IMR-90 (cell line): ENCODE results near the gene HSPA12A. TPM values are rescaled to one million over a fixed set of nuclear protein-coding genes. Genes with fewer than 3 reads are reported as not detected.
A peak's percentile ranks its signal among the peaks of the same experiment; 100 is the strongest.

Experiments
- ATAC-seq: fragments of 200-7000 bp; cut with Tn5 transposase; 2 replicates; pipeline ENCODE4 v1.9.1; 2020; ENCODE audit warnings: low read depth, mild to moderate bottlenecking, moderate library complexity
- BruUV-seq: library from RNA; stranded (reverse); fragments of 400-500 nt; replicated peaks from 2 replicates; lab custom pipeline; 2021; lab: Mats Ljungman, UMichigan
- CTCF ChIA-PET: fragments of 300-600 bp; formaldehyde crosslinking; extraction: SDS; loops from one replicate; lab custom pipeline; 2021; ENCODE audit warnings: antibody characterized with exemption; lab: Yijun Ruan, JAX
- POLR2A ChIA-PET: fragments of 300-600 bp; sonication (Branson Sonifier 250); formaldehyde crosslinking; loops from one replicate; lab custom pipeline; 2022; ENCODE audit warnings: antibody characterized with exemption; ENCODE audit not compliant: unreplicated experiment; lab: Charles Lee
- DNase-seq: peaks from one replicate; pipeline ENCODE4 v3.0.0; 2013
- H2AFZ ChIP-seq: replicated peaks from 2 replicates; pipeline ENCODE3; 2013; ENCODE audit warnings: low read length, mild to moderate bottlenecking; ENCODE audit not compliant: poor library complexity
- H2AK5ac ChIP-seq: 2 replicates; pipeline ENCODE4 v1.6.1; 2013; ENCODE audit warnings: low read depth, low read length, inconsistent platforms
- H2AK9ac ChIP-seq: replicated peaks from 2 replicates; pipeline ENCODE3; 2013; ENCODE audit warnings: mild to moderate bottlenecking, low read depth, low read length, moderate library complexity; ENCODE audit not compliant: poor library complexity
- H2BK120ac ChIP-seq: 2 replicates; pipeline ENCODE4 v1.6.1; 2013; ENCODE audit warnings: low read depth, low read length, inconsistent platforms
- H2BK15ac ChIP-seq: 3 replicates; pipeline ENCODE4 v1.6.1; 2013; ENCODE audit warnings: low read depth, low read length, inconsistent platforms
- H2BK20ac ChIP-seq: 2 replicates; pipeline ENCODE4 v1.6.1; 2013; ENCODE audit warnings: low read depth, mild to moderate bottlenecking, inconsistent platforms, low read length, moderate library complexity
- H2BK5ac ChIP-seq: 2 replicates; pipeline ENCODE4 v1.6.1; 2013; ENCODE audit warnings: mild to moderate bottlenecking, low read depth, low read length, inconsistent platforms; ENCODE audit not compliant: poor library complexity, severe bottlenecking
- H3K14ac ChIP-seq: replicated peaks from 2 replicates; pipeline ENCODE4 v1.6.1; 2013; ENCODE audit warnings: low read depth, low read length, inconsistent platforms
- H3K18ac ChIP-seq: 2 replicates; pipeline ENCODE4 v1.6.1; 2013; ENCODE audit warnings: low read depth, low read length, control low read depth
- H3K23ac ChIP-seq: 2 replicates; pipeline ENCODE4 v1.6.1; 2013; ENCODE audit warnings: low read depth, low read length, inconsistent platforms
- H3K27ac ChIP-seq: 2 replicates; pipeline ENCODE4 v1.5.1; 2013; ENCODE audit warnings: mild to moderate bottlenecking, control low read depth, low read length; ENCODE audit not compliant: insufficient read depth
- H3K27me3 ChIP-seq: 2 replicates; pipeline ENCODE4 v1.6.1; 2013; ENCODE audit warnings: low read length; ENCODE audit not compliant: control insufficient read depth, insufficient read depth
- H3K36me3 ChIP-seq: 2 replicates; pipeline ENCODE4 v1.6.1; 2013; ENCODE audit warnings: low read length, mixed read lengths; ENCODE audit not compliant: control insufficient read depth, insufficient read depth
- H3K4ac ChIP-seq: 2 replicates; pipeline ENCODE4 v1.6.1; 2013; ENCODE audit warnings: low read depth, low read length, inconsistent platforms
- H3K4me1 ChIP-seq: 2 replicates; pipeline ENCODE4 v1.6.1; 2013; ENCODE audit warnings: low read length, mixed read lengths; ENCODE audit not compliant: control insufficient read depth, insufficient read depth
- H3K4me2 ChIP-seq: 2 replicates; pipeline ENCODE4 v1.6.1; 2013; ENCODE audit warnings: low read depth, mild to moderate bottlenecking, control low read depth, low read length, moderate library complexity
- H3K4me3 ChIP-seq: 2 replicates; pipeline ENCODE4 v1.5.1; 2013; ENCODE audit warnings: low read depth, mild to moderate bottlenecking, control low read depth, low read length, moderate library complexity; ENCODE audit not compliant: insufficient read depth
- H3K56ac ChIP-seq: 2 replicates; pipeline ENCODE4 v1.6.1; 2013; ENCODE audit warnings: low read length, inconsistent platforms; ENCODE audit not compliant: insufficient read depth; ENCODE audit errors: extremely low read depth
- H3K79me1 ChIP-seq, 2 experiments: 2 replicates each; pipeline ENCODE4 v1.6.1; 2013; ENCODE audit warnings: low read length in 2 of 2, inconsistent platforms in 1 of 2, low read depth in 1 of 2
- H3K9ac ChIP-seq: 2 replicates; pipeline ENCODE4 v1.6.1; 2013; ENCODE audit warnings: low read depth, low read length, control low read depth
- H3K9me1 ChIP-seq: 2 replicates; pipeline ENCODE4 v1.6.1; 2013; ENCODE audit warnings: low read length, inconsistent platforms; ENCODE audit not compliant: insufficient read depth
- H3K9me3 ChIP-seq: 2 replicates; pipeline ENCODE4 v1.6.1; 2013; ENCODE audit warnings: low read length; ENCODE audit not compliant: control insufficient read depth, insufficient read depth
- H4K20me1 ChIP-seq: 2 replicates; pipeline ENCODE4 v1.6.1; 2013; ENCODE audit warnings: low read length, inconsistent platforms; ENCODE audit not compliant: insufficient read depth
- H4K5ac ChIP-seq: 2 replicates; pipeline ENCODE4 v1.6.1; 2013; ENCODE audit warnings: mild to moderate bottlenecking, low read depth, low read length, control low read depth
- H4K8ac ChIP-seq, 2 experiments: 2 replicates each; pipeline ENCODE4 v1.6.1; 2013; ENCODE audit warnings: low read depth in 2 of 2, low read length in 2 of 2, control low read depth in 1 of 2, inconsistent platforms in 1 of 2
- H4K91ac ChIP-seq: 2 replicates; pipeline ENCODE4 v1.6.1; 2013; ENCODE audit warnings: low read depth, low read length, inconsistent platforms; ENCODE audit not compliant: insufficient read depth
- FOS ChIP-seq: fragments of 150-350 bp; IDR thresholded peaks from 2 replicates; pipeline ENCODE4 v1.6.1; 2016; ENCODE audit warnings: low read depth, low read length
- MAFK ChIP-seq: IDR thresholded peaks from 2 replicates; pipeline ENCODE4 v1.6.1; 2012; ENCODE audit warnings: low read depth, low read length, improper control_type of control experiment
- MXI1 ChIP-seq: IDR thresholded peaks from 2 replicates; pipeline ENCODE4 v1.6.1; 2012; ENCODE audit warnings: low read depth, mild to moderate bottlenecking, low read length, moderate library complexity, borderline replicate concordance
- RCOR1 ChIP-seq: IDR thresholded peaks from 2 replicates; pipeline ENCODE4 v1.6.1; 2012; ENCODE audit warnings: mild to moderate bottlenecking, low read length, improper control_type of control experiment; ENCODE audit not compliant: insufficient replicate concordance
- RFX5 ChIP-seq: IDR thresholded peaks from 2 replicates; pipeline ENCODE4 v1.8.0; 2012; ENCODE audit warnings: low read depth, mild to moderate bottlenecking, low read length, moderate library complexity
- WGBS, 2 experiments: methylation state at CpG; one replicate each; pipeline versions ENCODE4 v1.1.5 to v1.1.7; 2013; ENCODE audit warnings: missing lambda C conversion rate in 2 of 2; ENCODE audit not compliant: insufficient read length in 1 of 2; ENCODE audit errors: extremely low coverage in 2 of 2; 5-methylcytosine and 5-hydroxymethylcytosine counted together
- dilution Hi-C: fragments of 300-500 bp; cut with HindIII; formaldehyde crosslinking; loops from one replicate; pipeline ENCODE4 v1.14.3; 2018; ENCODE audit warnings: low sequenced_read_pairs; ENCODE audit not compliant: unreplicated experiment
- in situ Hi-C: fragments of 300-500 bp; cut with MboI; formaldehyde crosslinking; loops from 3 replicates; pipeline ENCODE4 v1.14.3; 2019; ENCODE audit warnings: low sequenced_read_pairs, inconsistent platforms, mixed read lengths
- intact Hi-C: fragments of 100-400 bp; cut with micrococcal nuclease; formaldehyde crosslinking; loops from 2 replicates; pipeline ENCODE4 v1.10.0; 2022
- polyA plus RNA-seq, 3 experiments: library from polyadenylated mRNA; depleted of rRNA; stranded (reverse); fragments of >200 nt; gene quantifications; 2 replicates each; pipeline ENCODE4 v1.2.3, GENCODE V29; 2012; ENCODE audit warnings: low replicate concordance in 1 of 3
- total RNA-seq: library from RNA; depleted of rRNA; stranded (reverse); fragments of >200 nt; gene quantifications from 2 replicates; pipeline ENCODE4 v1.2.3, GENCODE V29; 2012

The HSPA12A gene
- total and polyA plus RNA-seq, 2 of the 4 experiments (the other 2 are of a cell fraction) = 16.1 to 16.7 TPM

DNA sequence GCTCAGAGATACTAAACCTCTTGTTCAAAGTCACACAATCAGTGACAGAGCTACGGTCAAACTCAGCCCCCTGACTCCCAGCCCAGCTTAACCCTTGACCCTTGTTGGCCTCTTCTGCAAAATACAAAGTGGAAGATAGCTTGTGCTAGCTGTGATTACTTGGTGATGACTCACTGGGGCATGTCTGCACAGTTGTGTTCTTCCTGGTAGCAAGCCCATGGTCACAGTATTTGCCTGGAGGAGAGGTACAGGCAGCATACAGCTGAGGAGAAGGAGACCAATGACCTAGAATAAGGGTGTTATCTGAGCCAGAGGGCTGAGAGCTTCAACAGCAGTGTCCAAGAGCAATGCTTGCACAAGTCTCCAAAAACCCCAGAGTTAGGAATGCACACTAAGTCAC lies 5.7 kb upstream of the HSPA12A start:
- CTCF ChIA-PET = interaction anchor here (0.9 kb wide), 1 partner anchor 18 kb away, joined by 3 read pairs; no protein-coding TSS in a partner anchor
- BruUV-seq = no TSS peak
- peak overlapping the region; percentile 59 for H2BK5ac ChIP-seq
- peak; percentile 77 for DNase-seq
- no peak overlapping the region; the same call in 1 of the 2 replicates for H3K18ac ChIP-seq
- peak; percentile 77 for ATAC-seq
- no peak overlapping the region for H3K4me2 ChIP-seq
- H3K27ac ChIP-seq = no peak overlapping the region; the same call in 1 of the 2 replicates
- H3K9me1 ChIP-seq = peaks cover 16% of the 10 kb centered on the region; the same call in 1 of the 2 replicates
- no peak overlapping the region for H2AK9ac ChIP-seq
- no peaks in the 10 kb centered on the region for H3K9me3 ChIP-seq
- intact Hi-C loops = no loop called here
- H4K8ac ChIP-seq = 0 out of 4 replicates have a peak overlapping the region, but pooled peaks of 1 of the 2 experiments have one; percentile 34
- H3K27me3 ChIP-seq = no peaks in the 10 kb centered on the region
- H3K14ac ChIP-seq = peak overlapping the region; percentile 40; the same call in 1 of the 2 replicates
- H4K5ac ChIP-seq = no peak overlapping the region
- peaks cover 9% of the 10 kb centered on the region for H3K4me1 ChIP-seq
- 0 out of 2 replicates have a peak overlapping the region, but pooled peaks have one; percentile 37 for H3K23ac ChIP-seq
- peak overlapping the region; percentile 6; the same call in 1 of the 2 replicates for H4K91ac ChIP-seq
- no peak overlapping the region for H3K4me3 ChIP-seq
- H4K20me1 ChIP-seq = no peaks in the 10 kb centered on the region
- TF ChIP-seq FOS (peak; percentile 63), RFX5 (no peak), MXI1 (no peak), RCOR1 (peak; percentile 14), MAFK (no peak)
- peak overlapping the region; percentile 28 for H2AFZ ChIP-seq
- H2AK5ac ChIP-seq = no peak overlapping the region
- no peak overlapping the region for H3K9ac ChIP-seq
- H2BK15ac ChIP-seq = no peak overlapping the region; the same call in 2 of the 3 replicates
- dilution Hi-C loops = no loop called here
- H3K79me1 ChIP-seq = no peaks in the 10 kb centered on the region
- POLR2A ChIA-PET = no interaction called here
- no CpG with 5 or more reads among the region's 1 CpG for WGBS, 2 experiments
- H2BK120ac ChIP-seq = peak overlapping the region; percentile 67; the same call in 1 of the 2 replicates
- H2BK20ac ChIP-seq = peak overlapping the region; percentile 16
- in situ Hi-C loops = no loop called here
- H3K36me3 ChIP-seq = no peaks in the 10 kb centered on the region
- H3K4ac ChIP-seq = peak overlapping the region; percentile 66; the same call in 1 of the 2 replicates
- no peak overlapping the region for H3K56ac ChIP-seq
